ENCODE results near the gene FAAP20.

FAAP20 gene

DNA sequence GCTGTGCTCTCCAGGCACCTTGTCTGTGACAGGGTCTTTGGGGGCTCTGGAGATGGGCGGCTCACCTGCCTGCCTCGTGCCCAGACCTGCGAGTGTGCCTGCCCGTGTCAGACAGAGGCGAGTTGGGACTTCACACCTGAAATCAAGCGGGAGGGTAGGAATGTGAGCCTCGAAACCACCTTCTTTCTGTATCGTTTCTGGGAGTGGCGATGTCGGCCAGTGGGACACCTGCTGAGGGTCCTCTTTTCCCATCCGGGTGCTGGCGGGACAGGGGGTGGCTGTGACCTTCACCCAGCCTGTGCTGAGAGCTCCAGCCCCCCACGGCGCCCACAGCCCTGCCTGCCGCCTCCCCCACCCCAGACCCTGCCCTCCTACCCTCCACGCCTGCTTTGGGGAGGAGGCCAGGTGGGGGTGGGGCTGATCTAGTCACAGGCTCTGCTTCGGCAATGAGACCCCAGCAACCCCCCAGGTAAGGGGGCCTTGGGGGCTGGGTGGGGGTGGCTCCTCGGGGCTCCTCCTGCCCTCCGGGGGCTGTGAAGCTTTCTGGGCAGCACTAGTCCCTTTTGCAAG is 15.6 kb upstream of the FAAP20 start:
- no peak for DNase-seq

DNA sequence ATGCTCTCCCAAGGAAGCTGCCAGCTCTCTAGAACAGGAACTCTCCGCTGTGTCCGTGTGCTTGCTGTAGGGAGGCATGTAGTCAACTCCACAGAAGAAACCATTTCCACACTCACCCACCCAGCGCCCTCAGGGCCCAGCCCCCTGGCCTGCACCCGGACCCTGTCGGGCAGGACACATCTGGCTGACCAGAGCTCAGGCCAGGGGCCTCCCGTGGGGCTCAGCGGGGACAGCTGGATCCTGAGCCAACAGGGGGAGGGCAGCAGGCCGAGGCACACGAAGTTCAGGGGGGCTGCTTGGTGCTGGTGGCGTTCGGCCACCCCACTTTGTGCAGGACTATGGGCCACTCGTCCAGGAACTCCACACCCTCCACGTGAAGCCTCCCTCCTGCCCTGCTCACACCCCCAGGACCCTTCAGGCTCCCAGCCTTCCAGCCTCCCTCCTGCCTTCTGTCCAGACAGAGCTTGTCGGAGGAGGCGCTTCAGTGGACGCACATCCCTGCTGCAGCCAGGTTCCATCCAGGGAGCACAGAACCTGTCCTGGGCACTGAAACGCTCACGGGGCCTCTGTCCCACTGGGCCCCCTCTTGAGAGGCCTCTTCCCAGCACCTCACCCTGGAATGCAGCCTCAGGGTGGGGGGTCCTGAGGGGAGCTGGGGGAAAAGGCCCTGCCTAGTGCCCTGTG is 15.0 kb upstream of the FAAP20 start:
- no peak for DNase-seq

DNA sequence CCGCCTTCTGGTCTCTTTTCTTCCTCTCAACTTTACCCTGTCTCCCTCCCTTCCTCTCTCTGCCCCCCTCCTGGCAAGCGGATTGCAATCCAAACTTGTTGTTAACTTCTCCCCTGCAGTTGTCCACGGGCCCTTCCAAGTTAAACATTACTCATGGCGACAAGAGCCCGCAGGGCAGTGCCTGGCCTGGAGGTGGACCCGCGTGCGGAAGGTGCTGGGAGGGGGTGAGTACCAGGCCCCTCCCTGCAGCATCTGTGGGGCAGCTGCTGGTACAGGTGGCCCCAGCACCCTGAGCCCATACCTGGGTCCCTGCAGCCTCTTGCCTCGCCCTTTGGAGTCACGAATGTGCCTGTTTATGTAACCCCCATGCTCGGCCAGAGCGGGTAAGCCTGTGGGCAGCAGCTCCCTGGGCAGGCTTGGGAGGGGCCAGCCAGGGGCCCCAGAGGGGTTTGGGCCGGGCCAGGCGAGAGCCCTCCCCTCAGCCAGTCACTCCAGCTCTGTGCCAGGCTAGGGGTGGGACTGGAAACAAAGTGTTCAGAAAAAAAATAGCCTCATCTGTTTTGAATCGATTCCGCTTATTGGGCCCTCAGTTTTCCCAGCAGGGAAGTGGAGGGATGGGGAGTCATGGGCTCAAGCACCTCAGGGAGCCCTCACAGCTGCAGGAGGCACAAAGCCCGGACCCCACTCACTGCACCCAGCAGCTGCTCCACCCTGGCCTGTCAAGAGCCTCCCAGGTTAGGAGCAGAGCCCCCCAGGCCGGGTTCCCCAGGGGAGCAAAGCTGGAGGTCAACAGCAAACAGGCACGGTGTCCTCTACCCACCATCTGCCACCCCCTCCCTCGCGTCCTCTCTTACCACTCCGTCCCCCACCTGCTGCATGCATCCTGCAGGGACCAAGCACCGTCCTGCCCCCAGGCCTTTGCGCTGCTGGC is 14.0 kb upstream of the FAAP20 start:
- no peak for DNase-seq

DNA sequence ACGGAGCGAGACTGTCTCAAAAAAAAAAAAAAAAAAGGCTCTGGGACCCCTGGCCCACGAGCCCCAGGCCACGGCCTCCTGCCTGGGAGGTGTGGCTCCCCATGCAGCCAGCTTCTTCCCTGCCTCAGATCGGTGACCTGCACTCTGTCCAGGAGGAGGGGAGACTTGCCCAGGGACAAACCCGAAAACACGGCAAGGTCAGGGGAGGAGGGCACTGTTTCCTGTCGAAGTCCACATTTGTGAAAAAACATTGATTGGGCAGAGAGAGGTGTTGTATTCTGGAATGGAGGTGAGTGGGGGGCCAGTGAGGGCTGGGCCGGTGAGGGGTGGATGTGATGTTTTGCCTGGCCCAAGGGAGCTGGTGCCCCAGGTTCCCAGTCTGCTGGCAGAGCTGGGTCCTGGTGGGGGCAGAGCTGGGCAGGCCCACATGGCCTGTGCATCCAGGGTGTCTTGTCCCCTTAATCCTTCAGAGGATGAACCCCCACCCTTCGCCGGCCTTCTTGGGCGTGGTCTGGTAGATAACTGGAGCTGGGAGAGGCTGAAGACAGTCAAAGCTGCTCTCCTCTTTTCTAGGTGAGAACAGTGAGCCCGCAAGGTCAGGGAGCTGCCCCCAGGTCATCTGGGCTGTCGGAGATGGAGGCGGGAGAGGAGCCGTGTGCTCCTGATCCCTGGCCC is 12.4 kb upstream of the FAAP20 start:
- no peak for DNase-seq

DNA sequence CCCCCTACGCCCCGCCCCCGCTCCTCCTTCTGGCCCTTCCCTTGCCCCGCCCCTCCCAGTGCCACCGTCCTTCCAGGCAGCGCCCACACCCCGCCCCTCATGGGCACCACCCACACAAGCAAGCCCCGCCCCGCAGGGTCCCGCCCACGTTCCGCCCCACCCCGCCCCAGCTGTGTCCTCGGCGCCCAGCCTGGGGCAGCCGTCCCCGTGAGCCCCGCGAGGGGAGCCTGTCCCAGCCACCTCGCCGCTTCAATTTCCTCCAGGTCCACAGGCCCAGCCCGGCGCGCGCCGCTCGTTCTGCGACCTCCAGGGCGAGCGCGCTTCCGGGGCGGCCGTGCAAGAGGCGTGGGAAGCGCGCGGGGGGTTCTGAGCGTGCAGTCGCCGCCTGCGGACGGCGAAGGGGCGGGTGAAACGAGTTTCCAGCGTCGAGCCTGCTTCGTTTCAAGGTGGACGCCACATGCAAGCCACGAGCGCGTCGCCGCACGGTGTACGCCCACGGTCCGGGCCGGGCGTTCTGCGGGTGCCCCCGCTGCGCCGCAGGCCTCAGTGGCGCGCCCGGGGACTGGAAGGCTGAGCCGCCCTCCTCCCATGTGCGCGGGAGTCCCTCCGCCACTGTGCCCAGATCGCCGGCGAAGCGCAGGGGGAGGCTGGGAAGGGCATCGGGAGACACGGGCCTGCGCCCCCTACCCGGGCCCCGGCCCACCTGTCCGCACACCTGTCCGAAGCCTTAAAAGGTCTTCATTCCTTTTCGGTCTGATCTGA is 10.8 kb upstream of the FAAP20 start:
- peak; percentile 97 for DNase-seq

DNA sequence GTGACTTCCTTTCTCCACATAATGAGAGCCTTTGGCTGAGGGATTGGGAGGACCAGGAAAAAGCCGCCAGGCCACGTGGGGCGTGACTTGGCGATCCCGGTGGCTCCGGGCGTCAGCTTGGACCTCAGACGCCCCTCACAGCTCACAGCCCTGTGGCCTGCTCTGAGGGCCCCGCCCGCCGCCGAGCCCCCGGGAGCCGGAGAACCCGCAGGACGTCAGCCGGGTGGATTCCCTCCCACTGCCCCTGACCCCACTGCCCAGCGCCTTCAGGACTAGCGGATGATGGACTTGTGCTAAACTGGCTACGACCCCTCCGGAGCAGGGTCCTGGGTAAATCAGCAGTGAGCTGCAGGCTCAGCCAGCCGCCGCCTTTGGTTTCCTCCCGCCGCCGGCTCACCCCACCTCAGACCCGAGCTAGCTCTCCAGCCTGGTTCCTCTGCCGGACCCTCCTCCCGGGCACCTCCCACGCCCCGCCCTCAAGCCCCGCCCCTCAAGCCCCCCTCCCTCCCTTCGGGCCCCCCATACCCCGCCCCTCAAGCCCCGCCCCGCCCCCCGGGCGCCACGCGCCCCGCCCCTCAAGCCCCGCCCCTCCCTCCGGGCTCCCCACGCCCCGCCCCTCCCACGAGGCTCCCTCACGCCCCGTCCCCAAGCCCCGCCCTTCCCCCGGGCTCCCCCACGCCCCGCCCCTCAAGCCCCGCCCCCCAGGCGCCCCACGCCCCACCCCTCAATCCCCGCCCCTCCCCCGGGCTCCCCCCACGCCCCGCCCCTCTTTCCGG is 10.0 kb upstream of the FAAP20 start:
- DNase-seq, result peak; percentile 97

DNA sequence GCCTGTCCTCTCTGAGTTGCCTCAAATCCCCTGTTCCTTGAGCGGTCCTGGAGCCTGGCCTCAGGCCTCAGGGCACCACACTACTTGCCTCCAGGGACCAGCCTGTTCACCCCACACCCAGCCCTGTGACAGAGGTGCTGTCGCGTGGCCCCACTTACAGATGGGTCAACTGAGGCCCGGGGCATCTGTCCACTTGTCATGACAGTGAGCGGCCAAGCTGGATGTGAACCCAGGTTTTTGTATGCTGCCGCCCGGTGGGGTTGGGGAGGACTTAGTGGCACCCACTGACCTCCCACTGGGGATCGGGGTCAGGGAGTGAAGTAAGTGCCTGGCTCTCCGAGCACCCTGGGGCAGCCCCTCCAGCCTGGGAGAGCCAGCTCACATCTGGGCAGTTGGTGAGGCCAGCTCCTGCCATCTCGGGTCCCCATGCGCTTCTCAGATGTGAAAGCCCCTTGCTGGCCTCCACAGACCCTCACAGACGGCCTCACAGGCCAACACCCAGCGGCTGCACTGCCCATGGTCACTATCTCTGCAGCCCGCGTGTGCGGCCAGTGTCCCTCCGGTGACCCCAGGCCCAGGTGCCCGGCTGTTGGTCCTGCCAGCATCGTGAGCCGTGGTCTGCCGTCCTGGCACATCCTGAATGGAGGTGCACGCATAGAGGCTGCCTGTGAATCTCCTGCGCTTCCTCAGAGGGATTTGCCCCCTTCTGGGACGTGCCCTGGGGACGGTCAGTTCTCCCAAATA is 9.3 kb upstream of the FAAP20 start:
- DNase-seq, result no peak

DNA sequence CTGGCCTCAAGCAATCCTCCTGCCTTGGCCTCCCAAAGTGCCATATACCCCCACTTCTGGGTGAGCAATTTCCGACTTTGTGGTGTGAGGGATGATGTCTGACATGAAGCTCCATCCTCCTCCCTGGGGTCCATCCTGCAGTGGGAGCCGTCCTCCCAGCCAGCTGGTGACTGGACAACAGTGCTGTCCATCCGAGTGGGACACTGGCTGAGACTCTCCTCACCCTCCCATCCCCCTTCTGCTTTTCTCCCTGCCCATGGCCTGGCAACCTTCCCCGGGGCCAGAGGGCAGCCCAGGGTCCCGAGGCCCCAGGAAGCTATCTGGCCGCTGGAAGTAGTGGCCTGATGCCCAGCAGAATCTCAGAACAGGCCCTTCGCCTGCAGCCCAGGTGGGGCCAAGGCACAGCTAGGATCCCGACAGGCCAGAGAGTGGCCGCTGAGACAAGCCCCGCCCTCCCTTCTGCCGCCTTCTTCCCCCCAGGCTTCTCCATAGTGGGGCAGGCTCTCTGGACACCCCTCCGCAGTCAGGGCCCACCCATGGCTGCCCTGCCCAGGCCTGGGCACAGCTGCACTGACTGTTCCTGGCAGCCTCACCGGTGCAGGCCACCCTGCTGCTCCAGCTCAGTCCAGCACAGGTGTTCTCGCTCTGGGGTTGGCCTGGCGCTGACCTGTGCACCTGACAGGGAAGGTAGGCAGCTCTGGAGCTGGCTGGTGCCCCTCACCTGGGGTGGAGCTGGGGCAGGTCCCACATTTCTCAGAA is 8.4 kb upstream of the FAAP20 start:
- no peak for DNase-seq

DNA sequence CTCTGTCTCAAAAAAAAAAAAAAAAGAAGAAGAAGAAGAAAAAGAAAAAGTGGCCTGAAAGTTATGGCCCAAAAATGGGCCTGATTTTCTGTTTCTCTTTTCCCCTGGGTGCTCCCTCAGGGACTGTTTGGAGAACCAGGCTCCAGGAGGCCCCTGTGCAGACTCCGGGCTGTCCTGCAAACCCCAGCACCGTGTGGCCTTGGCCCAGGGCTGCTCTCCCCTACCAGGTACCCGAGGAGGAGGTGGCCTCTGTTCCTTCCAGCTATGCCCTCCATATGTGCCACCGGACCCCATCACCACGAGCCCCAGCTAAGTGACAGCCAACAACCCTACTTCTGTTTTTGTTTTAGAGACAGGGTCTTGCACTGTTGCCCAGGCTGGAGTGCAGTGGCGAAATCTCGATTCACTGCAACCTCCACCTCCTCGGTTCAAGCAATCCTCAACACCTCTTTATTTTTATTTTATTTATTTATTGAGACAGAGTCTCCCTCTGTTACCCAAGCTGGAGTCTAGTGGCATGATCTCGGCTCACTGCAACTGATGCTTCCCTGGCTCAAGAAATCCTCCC is 7.5 kb upstream of the FAAP20 start:
- DNase-seq, result no peak

DNA sequence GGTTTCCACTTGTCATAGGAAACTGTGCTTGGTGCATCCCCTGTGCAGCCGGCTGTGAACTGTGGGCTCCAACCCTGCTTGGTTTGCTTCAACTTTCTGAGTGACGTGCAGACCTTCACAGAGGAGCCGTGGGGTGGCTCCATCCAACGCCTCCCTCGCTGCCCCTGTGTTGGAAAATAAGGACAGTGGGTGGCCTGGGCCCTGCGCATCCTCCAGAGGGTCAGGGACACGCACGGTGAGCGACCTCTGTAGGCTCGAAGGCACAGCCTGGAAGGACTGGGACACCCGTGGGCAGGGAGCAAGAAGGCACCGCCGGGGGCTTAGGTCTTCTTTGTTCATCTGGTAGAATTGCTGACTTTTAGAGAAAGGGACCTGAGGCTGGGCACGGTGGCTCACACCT is 6.5 kb upstream of the FAAP20 start:
- DNase-seq, result no peak

DNA sequence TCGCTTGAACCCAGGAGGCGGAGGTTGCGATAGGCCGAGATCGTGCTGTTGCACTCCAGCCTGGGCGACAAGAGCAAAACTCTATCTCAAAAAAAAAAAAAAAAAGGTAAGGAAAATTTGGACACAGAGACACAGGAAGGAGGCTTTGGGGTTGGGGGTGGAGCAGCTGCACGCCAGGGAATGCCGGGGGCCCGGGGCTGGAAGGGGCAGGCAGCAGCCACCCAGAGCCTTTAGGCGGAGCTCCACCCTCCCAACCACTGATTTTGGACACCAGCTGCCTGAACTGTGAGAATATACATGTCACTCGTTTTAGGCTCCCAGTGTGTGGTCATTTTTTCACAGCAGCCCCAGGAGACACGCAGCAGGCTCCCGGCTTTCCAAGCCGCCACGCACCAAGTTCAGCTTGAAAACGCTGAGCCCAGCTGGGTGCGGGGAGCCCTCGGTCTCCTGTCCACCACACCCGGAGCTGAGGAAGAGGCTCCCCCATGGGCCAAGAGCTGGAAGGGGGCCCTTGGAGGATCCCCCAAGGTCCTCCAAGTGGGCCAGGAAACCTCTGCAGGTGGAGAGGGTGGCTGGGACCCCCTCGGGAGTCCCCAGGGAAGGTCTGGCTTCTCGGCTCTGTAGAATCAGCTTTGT is 5.9 kb upstream of the FAAP20 start:
- DNase-seq, result no peak

DNA sequence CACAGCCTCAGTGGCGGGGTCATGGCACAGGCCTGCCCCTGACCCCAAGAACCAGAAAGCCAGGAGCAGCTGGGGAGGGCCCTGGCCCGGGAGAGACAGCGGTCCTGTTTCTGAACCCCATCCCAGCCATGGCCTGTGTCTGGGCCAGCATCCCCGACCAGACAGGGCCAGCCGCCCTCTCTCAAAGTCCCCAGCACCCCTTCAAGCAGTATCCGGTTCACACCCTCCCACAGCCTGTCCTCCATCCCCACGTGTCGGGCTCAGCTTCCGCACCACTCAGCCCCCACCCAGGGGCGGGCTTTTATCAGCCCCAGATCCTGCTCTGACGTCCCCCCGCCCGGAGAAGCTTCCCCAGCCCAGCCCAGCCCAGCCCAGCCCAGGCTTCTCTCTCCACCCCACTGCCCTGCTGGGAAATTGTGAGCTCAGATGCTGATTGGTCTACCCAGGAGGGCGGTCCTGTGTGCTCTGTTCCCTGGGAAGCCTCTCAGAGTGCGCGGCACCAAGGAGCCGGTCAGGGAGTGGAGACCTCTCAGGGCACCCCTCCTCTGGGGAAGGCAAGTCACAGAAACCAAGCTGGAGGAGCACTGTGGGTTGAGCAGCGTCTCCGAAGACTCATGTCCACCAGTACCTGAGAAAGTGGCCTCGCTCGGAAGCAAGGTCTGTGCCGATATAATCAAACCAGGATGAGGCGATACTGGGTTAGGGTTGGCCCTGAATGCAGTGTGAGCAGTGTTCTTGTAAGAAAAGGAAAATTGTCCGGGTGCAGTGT is 4.7 kb upstream of the FAAP20 start:
- DNase-seq, result peak; percentile 96

DNA sequence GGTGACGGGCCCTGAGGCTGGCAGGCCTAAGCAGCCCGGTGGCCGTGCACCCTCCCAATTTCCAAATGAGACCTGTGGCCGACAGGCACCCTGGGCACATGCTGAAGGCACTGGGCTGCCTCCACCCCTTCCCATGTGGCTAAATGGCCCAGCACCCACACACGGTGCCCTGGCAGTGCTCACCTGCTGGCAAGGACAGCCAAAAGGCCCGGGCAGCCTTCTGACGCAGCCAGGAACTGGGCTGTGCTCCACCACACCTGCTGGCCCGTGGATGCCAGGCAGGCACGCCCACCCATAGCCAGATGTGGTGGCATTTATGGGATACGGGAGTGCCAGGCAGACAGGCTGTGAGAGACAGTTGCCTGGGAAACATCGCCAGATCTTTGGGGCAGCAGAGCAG is 4.0 kb upstream of the FAAP20 start:
- no peak for DNase-seq

DNA sequence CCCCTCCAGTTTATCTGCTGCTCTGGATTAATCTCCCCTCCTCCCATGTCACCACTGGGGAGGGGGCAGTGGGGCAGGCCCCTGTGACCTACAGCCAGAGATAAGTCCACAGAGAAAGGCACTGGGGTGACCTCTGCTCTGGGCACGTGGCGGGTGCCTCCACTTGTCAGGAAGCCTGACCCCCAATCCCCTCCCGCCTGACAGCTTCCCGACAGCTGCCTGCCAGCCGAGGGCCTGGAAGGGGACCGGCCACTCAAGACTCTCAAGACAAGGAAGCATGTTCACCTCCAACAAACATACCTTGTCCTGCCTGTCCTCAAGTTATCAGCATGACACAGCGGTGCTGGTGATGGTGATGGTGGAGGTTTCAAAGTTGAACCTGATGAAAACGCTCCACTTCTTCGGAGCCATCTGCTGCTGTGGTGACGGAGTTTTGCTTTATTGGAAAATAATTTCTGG is 3.2 kb upstream of the FAAP20 start:
- DNase-seq, result no peak

DNA sequence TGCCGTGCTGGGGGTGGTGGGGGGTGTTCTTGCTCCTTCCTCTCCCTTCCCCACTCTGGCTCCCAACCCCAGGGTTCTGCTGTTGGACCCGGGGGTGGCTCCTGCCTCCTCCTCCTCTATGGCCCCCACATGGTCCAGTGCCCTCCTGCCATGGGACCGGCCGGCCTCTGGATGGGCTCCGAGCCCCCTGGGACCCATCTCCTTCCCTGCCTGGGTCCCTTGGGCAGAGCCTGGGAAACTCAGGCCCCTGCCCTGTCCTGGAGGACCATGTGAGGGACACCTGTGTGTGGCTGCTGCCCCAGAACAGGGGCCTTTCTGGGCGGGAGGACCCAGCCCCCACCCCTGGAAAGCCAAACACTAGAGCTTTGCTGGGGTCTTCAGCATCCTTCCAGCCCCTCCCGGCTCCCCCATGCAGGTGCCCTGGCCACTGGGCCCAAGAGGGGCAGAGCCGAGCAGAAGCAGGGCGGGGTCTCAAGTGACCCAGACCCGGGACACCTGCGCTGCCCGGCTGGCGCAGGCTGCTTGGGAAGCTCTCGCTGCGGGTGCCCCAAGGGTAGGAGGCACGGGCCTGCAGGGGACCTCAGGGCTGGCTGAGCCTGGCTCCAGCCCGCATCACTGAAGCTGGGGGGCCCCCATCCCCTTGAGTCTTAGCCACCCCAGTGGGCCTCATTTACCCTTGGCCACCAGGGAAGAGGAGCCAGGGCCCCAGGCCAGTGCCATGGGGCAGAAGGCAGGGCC is 2.5 kb upstream of the FAAP20 start:
- DNase-seq, result no peak

DNA sequence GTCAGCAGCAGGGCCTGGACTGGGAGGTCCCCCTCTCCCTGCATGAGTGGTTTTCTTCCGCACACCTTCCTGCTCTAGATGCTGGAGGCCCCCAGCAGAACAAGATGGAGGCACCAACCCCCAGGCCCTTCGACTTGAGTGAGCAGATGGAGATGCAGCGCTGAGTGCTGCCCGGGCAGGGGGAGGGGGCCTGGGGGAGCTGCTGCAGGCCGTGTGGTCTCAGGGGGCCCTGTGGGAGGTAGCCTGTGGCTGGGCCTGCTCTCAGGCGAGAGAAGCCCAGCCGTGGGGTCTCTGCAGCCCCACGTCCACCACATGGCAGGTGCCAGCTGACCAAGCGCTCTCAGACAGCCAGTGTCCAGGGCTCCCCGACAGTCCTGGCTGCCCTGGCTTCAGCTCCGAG is 1.2 kb upstream of the FAAP20 start:
- peak; percentile 68 for DNase-seq

DNA sequence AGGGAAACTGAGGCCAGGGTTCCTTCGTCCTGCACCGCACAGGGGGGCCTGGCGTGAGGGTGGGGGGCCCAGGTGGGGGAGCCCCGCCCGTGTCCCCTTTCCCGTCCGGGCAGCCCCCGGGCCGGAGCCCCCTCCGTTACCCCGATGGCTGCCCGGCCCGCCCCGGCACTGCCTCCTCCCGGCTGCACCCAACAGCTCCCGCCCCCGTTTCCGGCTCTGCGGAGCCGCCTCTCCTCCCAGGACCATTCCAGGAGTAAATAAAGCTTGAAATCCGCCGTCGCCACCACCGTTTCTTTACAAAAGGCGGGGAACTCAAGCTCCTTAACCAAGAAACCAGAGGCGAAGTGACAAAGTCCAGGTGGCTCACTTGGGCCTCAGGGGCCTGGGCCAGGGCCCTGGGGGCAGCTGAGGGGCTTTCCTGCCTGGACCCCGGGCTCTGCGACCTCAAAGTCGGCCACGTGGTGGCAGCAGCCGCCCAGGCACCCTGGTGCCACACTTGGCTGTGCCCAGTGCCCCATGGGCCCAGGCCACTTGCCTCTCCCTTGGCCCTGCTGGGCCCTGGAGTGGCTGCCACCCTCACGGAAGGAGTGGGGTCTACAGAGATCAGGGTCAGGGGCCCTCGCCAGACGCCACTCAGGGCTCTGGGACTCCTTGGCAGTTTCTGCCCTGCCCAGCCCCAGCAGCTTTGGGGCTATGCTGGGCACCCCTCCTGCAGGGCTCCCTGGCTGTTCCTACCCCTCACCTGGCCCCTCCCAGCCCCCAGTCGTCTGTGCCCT is 514 bp upstream of the FAAP20 start:
- DNase-seq, result peak; percentile 93
